Activated effector memory CD4-positive, alpha-beta T cell treated with Interleukin-2 at 50 U/mL for 16 hours (primary cell): Measurements from ENCODE around the gene AP4E1.
"Not testable (repeated sequence)": the region's sequence is repeated elsewhere in the genome, so short reads cannot be mapped to it uniquely, and the experiment has no call there.

Experiments
- DNase-seq: peaks from one replicate; pipeline ENCODE4 v3.0.0-alpha.2; 2020

The AP4E1 gene

GRCh38 chr15:50908209-50909009 lies at the start of gene AP4E1:
AP4E1 (plus strand) TSS chr15:50908683; CDS start chr15:50908779, 96 bp downstream.
- DNase-seq: peak; percentile 88

GRCh38 chr15:50860824-50861223 lies 47.7 kb upstream of the AP4E1 start:
- no peak for DNase-seq

- DNase-seq: no peak
These were observed 45.9 kb upstream of the AP4E1 start for GRCh38 chr15:50862553-50862952.

GRCh38 chr15:50864873-50865272 lies 43.6 kb upstream of the AP4E1 start:
- DNase-seq: no peak

GRCh38 chr15:50865515-50866353 lies 42.7 kb upstream of the AP4E1 start:
- no peak for DNase-seq

DNA sequence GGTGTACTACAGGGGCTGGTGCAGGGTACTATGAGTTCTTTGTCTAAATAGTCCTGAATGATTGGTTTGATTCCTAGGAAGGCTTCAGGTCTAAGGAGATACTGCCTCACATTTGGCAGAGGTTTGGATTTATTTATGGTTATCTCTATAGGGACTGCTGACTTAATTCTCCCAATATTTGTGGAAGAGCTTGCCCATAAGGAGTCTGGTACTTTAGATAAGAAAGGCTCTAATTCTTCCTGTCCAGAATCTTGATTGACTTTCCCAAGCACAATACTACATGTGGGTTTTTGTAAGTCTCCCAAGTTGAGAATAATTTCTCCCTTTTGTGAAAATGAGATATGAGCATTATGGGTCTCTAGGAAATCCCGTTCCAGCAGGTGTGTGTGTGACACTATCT lies 36.7 kb upstream of the AP4E1 start:
- DNase-seq: no peak

- DNase-seq: no peak
These were observed 35.6 kb upstream of the AP4E1 start for GRCh38 chr15:50872832-50873426.

DNA sequence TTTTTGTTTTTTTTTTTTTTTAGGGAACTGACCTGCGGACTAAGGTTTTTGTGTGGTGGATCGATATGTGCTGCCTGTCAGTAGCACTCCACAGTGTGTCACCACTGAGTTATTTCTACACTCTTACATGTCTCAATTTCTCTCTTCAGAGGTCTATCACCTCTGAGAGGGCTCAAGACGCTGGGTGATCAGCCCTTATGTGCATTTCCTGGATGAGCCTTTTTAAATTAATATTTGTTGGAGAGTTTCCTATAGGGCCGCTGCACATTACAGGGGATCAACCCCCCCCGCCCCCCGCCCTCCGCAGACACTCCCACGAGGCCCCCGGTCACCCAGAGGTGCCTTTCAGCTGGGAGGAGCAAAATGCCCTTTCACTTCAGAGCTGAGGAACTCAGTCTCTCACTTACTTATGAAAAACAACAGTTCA lies 34.5 kb upstream of the AP4E1 start:
- DNase-seq: no peak

DNA sequence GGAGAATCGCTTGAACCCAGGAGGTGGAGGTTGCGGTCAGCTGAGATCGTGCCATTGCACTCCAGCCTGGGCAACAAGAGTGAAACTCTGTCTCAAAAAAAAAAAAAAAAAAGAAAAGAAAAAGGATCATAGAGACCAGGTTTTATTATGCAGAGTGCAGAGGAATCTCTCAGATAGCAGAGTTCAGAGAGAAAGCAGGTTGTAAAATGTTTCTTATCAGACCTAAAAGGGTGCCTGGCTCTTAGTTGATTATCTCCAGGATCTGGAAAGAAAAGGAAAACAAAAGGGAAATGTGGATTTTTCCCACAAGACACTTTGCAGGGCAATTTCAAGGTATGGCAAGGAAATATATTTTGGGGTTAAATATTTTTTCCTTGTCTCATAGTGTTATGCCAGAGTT lies 33.2 kb upstream of the AP4E1 start:
- not testable (repeated sequence) for DNase-seq

DNA sequence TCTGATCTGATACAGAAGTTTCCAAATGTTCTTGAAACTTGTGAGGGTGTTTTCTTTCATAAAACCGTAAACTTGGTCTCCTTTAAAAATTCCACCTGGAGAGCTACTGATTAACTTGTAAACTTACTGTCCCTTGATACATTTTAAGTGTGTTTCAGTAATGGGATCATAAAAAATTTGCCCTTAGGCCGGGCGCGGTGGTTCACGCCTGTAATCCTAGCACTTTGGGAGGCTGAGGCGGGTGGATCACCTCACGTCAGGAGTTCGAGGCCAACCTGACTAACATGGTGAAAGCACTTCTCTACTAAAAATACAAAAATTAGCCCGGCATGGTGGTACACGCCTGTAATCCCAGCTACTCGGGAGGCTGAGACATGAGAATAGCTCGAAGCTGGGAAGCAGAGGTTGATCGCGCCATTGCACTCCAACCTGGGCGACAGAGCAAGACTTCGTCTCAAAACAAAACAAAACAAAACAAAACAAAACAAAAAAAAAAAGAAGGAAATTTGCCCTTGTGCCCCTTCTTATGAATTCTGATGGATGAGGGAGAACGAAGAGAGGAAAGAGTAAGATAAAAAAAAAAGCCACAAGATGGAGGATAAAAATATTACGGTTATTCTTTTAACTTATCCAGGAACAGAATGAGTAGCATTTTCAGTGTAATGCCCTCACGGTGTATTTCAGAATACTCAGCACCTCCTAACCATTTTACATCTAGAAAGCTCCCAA lies 32.1 kb upstream of the AP4E1 start:
- no peak for DNase-seq

- DNase-seq: peak; percentile 38
These were observed 31.5 kb upstream of the AP4E1 start for GRCh38 chr15:50876989-50877360.

DNA sequence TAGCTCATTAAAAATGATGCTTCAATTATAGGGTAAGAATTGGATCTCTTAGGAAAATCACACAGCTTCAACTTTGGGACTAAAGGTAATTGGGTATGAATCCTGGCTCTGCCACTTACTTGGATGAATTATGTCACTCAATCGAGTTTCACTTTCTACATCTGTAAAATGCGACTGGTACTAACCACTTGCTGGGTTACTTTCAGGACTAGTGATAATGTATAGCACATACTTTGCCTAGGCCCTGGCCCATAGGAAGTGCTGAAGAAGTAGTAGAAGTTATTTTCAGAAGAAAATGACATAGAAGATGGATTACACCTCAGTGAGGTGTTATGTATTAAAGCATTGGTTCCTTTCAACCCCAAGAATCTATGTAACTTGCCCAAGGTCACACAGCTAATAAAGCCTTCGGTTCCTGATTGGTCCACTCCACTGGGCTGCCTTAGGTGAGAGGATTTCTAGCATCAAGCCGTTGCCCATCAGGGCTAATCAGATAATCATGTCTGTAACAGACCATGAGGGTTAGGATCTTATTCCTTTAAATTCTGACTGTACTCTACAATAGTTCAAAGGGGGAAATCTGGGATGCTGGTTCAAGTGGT lies 29.4 kb upstream of the AP4E1 start:
- DNase-seq: no peak

DNA sequence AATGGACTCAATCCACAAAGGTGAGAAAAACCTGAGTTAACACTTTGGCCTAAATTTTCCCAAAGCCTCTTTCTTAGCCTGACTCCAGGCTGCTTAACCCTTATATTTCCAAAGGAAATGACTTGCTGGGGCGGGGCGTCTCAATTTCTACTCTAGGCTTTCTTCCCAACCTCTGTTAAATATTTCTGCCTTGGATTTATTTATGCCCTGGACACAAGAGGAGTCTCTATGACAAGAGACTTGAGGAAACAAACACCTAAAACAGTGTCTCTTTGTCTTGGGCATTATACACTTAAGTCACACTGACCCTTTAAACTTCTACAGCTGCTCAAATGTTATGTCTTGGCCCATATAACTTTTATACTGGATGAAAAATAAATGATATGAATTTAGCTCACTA lies 28.3 kb upstream of the AP4E1 start:
- DNase-seq: no peak

GRCh38 chr15:50880651-50881114 lies 27.8 kb upstream of the AP4E1 start:
- DNase-seq: no peak

DNA sequence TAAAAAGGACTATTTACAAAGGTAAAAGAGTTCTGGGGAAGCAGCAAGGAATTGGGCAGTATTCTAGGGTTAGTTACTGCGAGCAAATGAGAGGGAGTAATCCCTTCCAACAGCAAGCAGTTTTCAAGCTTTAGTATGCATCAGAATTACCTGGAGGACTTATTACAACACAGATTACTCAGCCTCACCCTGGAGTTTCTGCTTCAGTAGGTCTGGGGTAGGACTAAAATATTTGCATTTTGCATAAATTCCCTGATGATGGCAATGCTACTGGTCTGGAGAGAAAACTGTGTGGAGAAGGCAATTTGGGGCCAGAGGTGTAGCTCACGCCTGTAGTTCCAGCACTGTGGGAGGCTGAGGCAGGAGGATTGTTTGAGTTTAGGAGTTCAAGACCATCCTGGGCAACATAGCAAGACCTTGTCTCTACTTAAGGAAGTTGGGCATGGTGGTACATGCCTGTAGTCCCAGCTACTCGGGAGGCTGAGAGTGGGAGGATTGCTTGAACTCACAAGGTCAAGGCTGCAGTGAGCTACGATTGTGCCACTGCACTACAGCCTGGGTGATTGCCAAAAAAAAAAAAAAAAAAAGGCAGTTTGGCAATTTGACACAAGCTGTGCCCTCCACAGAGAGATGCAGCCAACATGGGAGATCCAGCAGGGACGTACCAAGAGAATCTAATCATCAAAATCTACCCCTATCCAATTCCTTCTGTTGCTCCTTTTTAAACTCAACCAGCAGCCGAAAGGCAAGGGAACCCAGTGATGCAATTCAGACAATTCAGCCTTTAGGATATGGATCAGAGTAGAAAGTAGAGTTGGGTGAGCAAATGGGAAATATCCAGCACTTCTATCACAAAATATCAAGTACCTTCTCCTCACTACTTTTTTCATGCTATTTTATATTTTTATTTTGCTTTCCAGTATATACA lies 27.1 kb upstream of the AP4E1 start:
- DNase-seq: no peak

GRCh38 chr15:50883903-50884302 lies 24.6 kb upstream of the AP4E1 start:
- DNase-seq: no peak

DNA sequence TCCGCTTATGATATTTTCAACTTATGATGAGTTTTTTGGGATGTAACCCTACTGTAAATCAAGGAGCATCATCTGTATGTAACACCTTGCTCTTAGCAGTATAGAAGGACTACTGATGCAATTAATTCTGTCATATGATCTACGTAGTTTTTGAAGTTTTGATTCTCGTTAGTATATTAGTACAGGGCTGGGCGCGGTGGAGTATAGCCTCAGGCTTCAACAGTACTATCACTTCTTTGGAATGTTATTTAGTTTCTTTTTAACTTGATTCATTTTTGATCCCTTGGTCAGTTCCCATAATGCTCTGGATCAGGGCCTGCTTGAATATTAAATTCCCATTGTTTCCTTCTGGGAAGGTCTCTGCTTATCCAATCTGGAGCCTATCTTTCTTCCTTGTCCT lies 23.9 kb upstream of the AP4E1 start:
- DNase-seq: no peak

GRCh38 chr15:50886139-50886467 lies 22.4 kb upstream of the AP4E1 start:
- DNase-seq: no peak

DNA sequence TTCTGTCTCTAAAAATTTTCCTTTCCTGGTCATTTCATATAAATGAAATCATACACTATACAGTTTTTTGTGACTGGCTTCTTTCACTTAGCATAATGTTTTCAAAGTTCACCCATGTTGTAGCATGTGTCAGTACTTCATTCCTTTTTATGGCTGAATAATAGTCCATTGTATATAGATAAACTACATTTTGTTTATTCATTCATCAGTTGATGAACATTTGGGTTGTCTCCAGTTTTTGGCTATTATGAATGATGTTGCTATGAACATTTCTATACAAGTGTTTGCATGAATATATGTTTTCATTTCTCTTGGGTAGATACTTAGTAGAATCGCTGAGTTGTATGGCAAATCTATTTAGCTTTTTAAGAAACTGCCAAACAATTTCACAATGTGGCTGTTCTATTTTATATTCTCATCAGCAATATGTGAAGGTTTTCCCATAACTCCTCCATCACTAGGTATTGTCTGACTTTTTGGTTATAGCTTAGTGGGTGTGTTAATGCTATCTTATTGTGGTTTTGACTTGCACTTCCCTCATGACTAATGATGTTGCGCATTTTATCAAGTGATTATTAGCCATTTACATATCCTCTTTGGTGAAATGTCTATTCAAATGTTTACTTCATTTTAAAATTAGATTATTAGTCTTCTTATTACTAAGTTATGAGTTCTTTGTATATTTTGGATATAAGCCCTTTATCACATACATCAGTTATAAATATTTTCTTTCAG lies 21.7 kb upstream of the AP4E1 start:
- DNase-seq: no peak

- DNase-seq: no peak
These were observed 20.4 kb upstream of the AP4E1 start for GRCh38 chr15:50888054-50888453.

DNA sequence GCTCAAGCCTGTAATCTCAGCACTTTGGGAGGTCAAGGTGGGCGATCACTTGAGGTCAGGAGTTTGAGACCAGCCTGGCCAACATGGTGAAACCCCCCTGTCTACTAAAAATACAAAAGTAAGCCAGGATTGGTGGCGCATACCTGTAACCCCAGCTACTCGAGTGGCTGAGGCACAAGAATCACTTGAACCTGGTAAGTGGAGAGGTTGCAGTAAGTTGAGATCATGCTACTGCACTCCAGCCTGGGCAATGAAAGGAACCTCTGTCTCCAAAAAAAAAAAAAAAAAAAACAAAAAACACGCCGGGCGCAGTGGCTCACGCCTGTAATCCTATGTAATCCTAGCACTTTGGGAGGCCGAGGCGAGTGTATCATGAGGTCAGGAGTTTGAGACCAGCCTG lies 18.9 kb upstream of the AP4E1 start:
- no peak for DNase-seq
